ENCODE results near the gene SELENOP.

- TF ChIP-seq CTCF (conservative IDR thresholded peaks at IDR 0.05 in 1 of 2, IDR thresholded peaks at IDR 0.05 in 1 of 2; ENCODE audit: extremely low read depth in 1 of 2, insufficient read depth in 1 of 2, low read depth in 1 of 2, low read length in 2 of 2), result no peak
- TF ChIP-seq EZH2 (IDR thresholded peaks at IDR 0.05; ENCODE audit: borderline replicate concordance, low read length), result no peak
These were observed 46.4 kb upstream of the SELENOP start for GRCh38 chr5:42858031-42858643.
